GM12801 (cell line): Measurements from ENCODE around the gene MYBPC2.

Source experiments
- CTCF ChIP-seq: IDR thresholded peaks from one replicate; pipeline ENCODE4 v1.5.1; 2011; ENCODE audit warnings: control low read depth; ENCODE audit not compliant: insufficient read length; ENCODE audit errors: extremely low read depth

The MYBPC2 gene

GRCh38 chr19:50427997-50428425 is 4.7 kb upstream of the MYBPC2 start:
- no peak for TF ChIP-seq CTCF

- TF ChIP-seq CTCF, result no peak
These were observed 3.8 kb upstream of the MYBPC2 start for GRCh38 chr19:50428772-50429463.

- TF ChIP-seq CTCF, result no peak
These were observed 1.8 kb upstream of the MYBPC2 start for GRCh38 chr19:50430888-50431342.

- no peak for TF ChIP-seq CTCF
These were observed 1.1 kb upstream of the MYBPC2 start for GRCh38 chr19:50431343-50432220.

- no peak for TF ChIP-seq CTCF
These were observed 799 bp downstream of the MYBPC2 start for GRCh38 chr19:50433201-50434180.

GRCh38 chr19:50434525-50434924 is 1.8 kb downstream of the MYBPC2 start:
- no peak for TF ChIP-seq CTCF

- TF ChIP-seq CTCF, result no peak
These were observed 2.5 kb downstream of the MYBPC2 start for GRCh38 chr19:50435221-50435620.
